IMR-90 (cell line): ENCODE data around the gene EXOG. TPM values are rescaled to one million over a fixed set of nuclear protein-coding genes. Genes with fewer than 3 reads are reported as not detected.

ENCODE experiments used
- ATAC-seq: fragments of 200-7000 bp; cut with Tn5 transposase; 2 replicates; pipeline ENCODE4 v1.9.1; 2020; ENCODE audit warnings: low read depth, mild to moderate bottlenecking, moderate library complexity
- BruUV-seq: library from RNA; stranded (reverse); fragments of 400-500 nt; replicated peaks from 2 replicates; lab custom pipeline; 2021; lab: Mats Ljungman, UMichigan
- CTCF ChIA-PET: fragments of 300-600 bp; formaldehyde crosslinking; extraction: SDS; loops from one replicate; lab custom pipeline; 2021; ENCODE audit warnings: antibody characterized with exemption; lab: Yijun Ruan, JAX
- POLR2A ChIA-PET: fragments of 300-600 bp; sonication (Branson Sonifier 250); formaldehyde crosslinking; loops from one replicate; lab custom pipeline; 2022; ENCODE audit warnings: antibody characterized with exemption; ENCODE audit not compliant: unreplicated experiment; lab: Charles Lee
- DNase-seq: peaks from one replicate; pipeline ENCODE4 v3.0.0; 2013
- H2AFZ ChIP-seq: replicated peaks from 2 replicates; pipeline ENCODE3; 2013; ENCODE audit warnings: low read length, mild to moderate bottlenecking; ENCODE audit not compliant: poor library complexity
- H2AK5ac ChIP-seq: 2 replicates; pipeline ENCODE4 v1.6.1; 2013; ENCODE audit warnings: low read depth, low read length, inconsistent platforms
- H2AK9ac ChIP-seq: replicated peaks from 2 replicates; pipeline ENCODE3; 2013; ENCODE audit warnings: mild to moderate bottlenecking, low read depth, low read length, moderate library complexity; ENCODE audit not compliant: poor library complexity
- H2BK120ac ChIP-seq: 2 replicates; pipeline ENCODE4 v1.6.1; 2013; ENCODE audit warnings: low read depth, low read length, inconsistent platforms
- H2BK15ac ChIP-seq: 3 replicates; pipeline ENCODE4 v1.6.1; 2013; ENCODE audit warnings: low read depth, low read length, inconsistent platforms
- H2BK20ac ChIP-seq: 2 replicates; pipeline ENCODE4 v1.6.1; 2013; ENCODE audit warnings: low read depth, mild to moderate bottlenecking, inconsistent platforms, low read length, moderate library complexity
- H2BK5ac ChIP-seq: 2 replicates; pipeline ENCODE4 v1.6.1; 2013; ENCODE audit warnings: mild to moderate bottlenecking, low read depth, low read length, inconsistent platforms; ENCODE audit not compliant: poor library complexity, severe bottlenecking
- H3K14ac ChIP-seq: replicated peaks from 2 replicates; pipeline ENCODE4 v1.6.1; 2013; ENCODE audit warnings: low read depth, low read length, inconsistent platforms
- H3K18ac ChIP-seq: 2 replicates; pipeline ENCODE4 v1.6.1; 2013; ENCODE audit warnings: low read depth, low read length, control low read depth
- H3K23ac ChIP-seq: 2 replicates; pipeline ENCODE4 v1.6.1; 2013; ENCODE audit warnings: low read depth, low read length, inconsistent platforms
- H3K27ac ChIP-seq: 2 replicates; pipeline ENCODE4 v1.5.1; 2013; ENCODE audit warnings: mild to moderate bottlenecking, control low read depth, low read length; ENCODE audit not compliant: insufficient read depth
- H3K27me3 ChIP-seq: 2 replicates; pipeline ENCODE4 v1.6.1; 2013; ENCODE audit warnings: low read length; ENCODE audit not compliant: control insufficient read depth, insufficient read depth
- H3K36me3 ChIP-seq: 2 replicates; pipeline ENCODE4 v1.6.1; 2013; ENCODE audit warnings: low read length, mixed read lengths; ENCODE audit not compliant: control insufficient read depth, insufficient read depth
- H3K4ac ChIP-seq: 2 replicates; pipeline ENCODE4 v1.6.1; 2013; ENCODE audit warnings: low read depth, low read length, inconsistent platforms
- H3K4me1 ChIP-seq: 2 replicates; pipeline ENCODE4 v1.6.1; 2013; ENCODE audit warnings: low read length, mixed read lengths; ENCODE audit not compliant: control insufficient read depth, insufficient read depth
- H3K4me2 ChIP-seq: 2 replicates; pipeline ENCODE4 v1.6.1; 2013; ENCODE audit warnings: low read depth, mild to moderate bottlenecking, control low read depth, low read length, moderate library complexity
- H3K4me3 ChIP-seq: 2 replicates; pipeline ENCODE4 v1.5.1; 2013; ENCODE audit warnings: low read depth, mild to moderate bottlenecking, control low read depth, low read length, moderate library complexity; ENCODE audit not compliant: insufficient read depth
- H3K56ac ChIP-seq: 2 replicates; pipeline ENCODE4 v1.6.1; 2013; ENCODE audit warnings: low read length, inconsistent platforms; ENCODE audit not compliant: insufficient read depth; ENCODE audit errors: extremely low read depth
- H3K79me1 ChIP-seq, 2 experiments: 2 replicates each; pipeline ENCODE4 v1.6.1; 2013; ENCODE audit warnings: low read length in 2 of 2, inconsistent platforms in 1 of 2, low read depth in 1 of 2
- H3K9ac ChIP-seq: 2 replicates; pipeline ENCODE4 v1.6.1; 2013; ENCODE audit warnings: low read depth, low read length, control low read depth
- H3K9me1 ChIP-seq: 2 replicates; pipeline ENCODE4 v1.6.1; 2013; ENCODE audit warnings: low read length, inconsistent platforms; ENCODE audit not compliant: insufficient read depth
- H3K9me3 ChIP-seq: 2 replicates; pipeline ENCODE4 v1.6.1; 2013; ENCODE audit warnings: low read length; ENCODE audit not compliant: control insufficient read depth, insufficient read depth
- H4K20me1 ChIP-seq: 2 replicates; pipeline ENCODE4 v1.6.1; 2013; ENCODE audit warnings: low read length, inconsistent platforms; ENCODE audit not compliant: insufficient read depth
- H4K5ac ChIP-seq: 2 replicates; pipeline ENCODE4 v1.6.1; 2013; ENCODE audit warnings: mild to moderate bottlenecking, low read depth, low read length, control low read depth
- H4K8ac ChIP-seq, 2 experiments: 2 replicates each; pipeline ENCODE4 v1.6.1; 2013; ENCODE audit warnings: low read depth in 2 of 2, low read length in 2 of 2, control low read depth in 1 of 2, inconsistent platforms in 1 of 2
- H4K91ac ChIP-seq: 2 replicates; pipeline ENCODE4 v1.6.1; 2013; ENCODE audit warnings: low read depth, low read length, inconsistent platforms; ENCODE audit not compliant: insufficient read depth
- BHLHE40 ChIP-seq: fragments of 150-350 bp; IDR thresholded peaks from 2 replicates; pipeline ENCODE4 v1.6.1; 2016; ENCODE audit warnings: mild to moderate bottlenecking, low read depth, low read length
- CEBPB ChIP-seq: IDR thresholded peaks from 2 replicates; pipeline ENCODE4 v1.6.1; 2012; ENCODE audit warnings: low read depth, low read length, improper control_type of control experiment
- ELK1 ChIP-seq: fragments of 150-350 bp; IDR thresholded peaks from 2 replicates; pipeline ENCODE4 v1.6.1; 2016; ENCODE audit warnings: low read depth, mild to moderate bottlenecking, low read length, moderate library complexity, borderline replicate concordance
- FOS ChIP-seq: fragments of 150-350 bp; IDR thresholded peaks from 2 replicates; pipeline ENCODE4 v1.6.1; 2016; ENCODE audit warnings: low read depth, low read length
- MAFK ChIP-seq: IDR thresholded peaks from 2 replicates; pipeline ENCODE4 v1.6.1; 2012; ENCODE audit warnings: low read depth, low read length, improper control_type of control experiment
- MAZ ChIP-seq: IDR thresholded peaks from 2 replicates; pipeline ENCODE4 v1.6.1; 2012; ENCODE audit warnings: low read depth, mild to moderate bottlenecking, low read length, improper control_type of control experiment, moderate library complexity, borderline replicate concordance
- MXI1 ChIP-seq: IDR thresholded peaks from 2 replicates; pipeline ENCODE4 v1.6.1; 2012; ENCODE audit warnings: low read depth, mild to moderate bottlenecking, low read length, moderate library complexity, borderline replicate concordance
- NFE2L2 ChIP-seq: fragments of 150-350 bp; IDR thresholded peaks from 2 replicates; pipeline ENCODE4 v1.6.1; 2016; ENCODE audit warnings: low read depth, mild to moderate bottlenecking, low read length
- POLR2A ChIP-seq: IDR thresholded peaks from 2 replicates; pipeline ENCODE4 v1.6.1; 2012; ENCODE audit warnings: mild to moderate bottlenecking, low read depth, low read length
- RAD21 ChIP-seq: IDR thresholded peaks from 2 replicates; pipeline ENCODE4 v1.6.1; 2012; ENCODE audit warnings: low read length, improper control_type of control experiment
- SMC3 ChIP-seq: fragments of 150-350 bp; IDR thresholded peaks from 2 replicates; pipeline ENCODE4 v1.6.1; 2016; ENCODE audit warnings: low read depth, mild to moderate bottlenecking, antibody characterized with exemption, low read length, moderate library complexity
- USF2 ChIP-seq: fragments of 150-350 bp; IDR thresholded peaks from 2 replicates; pipeline ENCODE4 v1.6.1; 2017; ENCODE audit warnings: mild to moderate bottlenecking, antibody characterized with exemption, low read length, low read depth
- WGBS, 2 experiments: methylation state at CpG; one replicate each; pipeline versions ENCODE4 v1.1.5 to v1.1.7; 2013; ENCODE audit warnings: missing lambda C conversion rate in 2 of 2; ENCODE audit not compliant: insufficient read length in 1 of 2; ENCODE audit errors: extremely low coverage in 2 of 2; 5-methylcytosine and 5-hydroxymethylcytosine counted together
- dilution Hi-C: fragments of 300-500 bp; cut with HindIII; formaldehyde crosslinking; loops from one replicate; pipeline ENCODE4 v1.14.3; 2018; ENCODE audit warnings: low sequenced_read_pairs; ENCODE audit not compliant: unreplicated experiment
- in situ Hi-C: fragments of 300-500 bp; cut with MboI; formaldehyde crosslinking; loops from 3 replicates; pipeline ENCODE4 v1.14.3; 2019; ENCODE audit warnings: low sequenced_read_pairs, inconsistent platforms, mixed read lengths
- intact Hi-C: fragments of 100-400 bp; cut with micrococcal nuclease; formaldehyde crosslinking; loops from 2 replicates; pipeline ENCODE4 v1.10.0; 2022
- polyA plus RNA-seq, 3 experiments: library from polyadenylated mRNA; depleted of rRNA; stranded (reverse); fragments of >200 nt; gene quantifications; 2 replicates each; pipeline ENCODE4 v1.2.3, GENCODE V29; 2012; ENCODE audit warnings: low replicate concordance in 1 of 3
- total RNA-seq: library from RNA; depleted of rRNA; stranded (reverse); fragments of >200 nt; gene quantifications from 2 replicates; pipeline ENCODE4 v1.2.3, GENCODE V29; 2012
- TF ChIP-seq, protein P1 (sequence below): conservative IDR thresholded peaks from 2 replicates; pipeline ENCODE4 v1.5.1; 2012; ENCODE audit warnings: mild to moderate bottlenecking, low read depth, low read length, improper control_type of control experiment

The EXOG gene
- total and polyA plus RNA-seq, 2 of the 4 experiments (the other 2 are of a cell fraction) = 10.2 to 15.0 TPM

DNA sequence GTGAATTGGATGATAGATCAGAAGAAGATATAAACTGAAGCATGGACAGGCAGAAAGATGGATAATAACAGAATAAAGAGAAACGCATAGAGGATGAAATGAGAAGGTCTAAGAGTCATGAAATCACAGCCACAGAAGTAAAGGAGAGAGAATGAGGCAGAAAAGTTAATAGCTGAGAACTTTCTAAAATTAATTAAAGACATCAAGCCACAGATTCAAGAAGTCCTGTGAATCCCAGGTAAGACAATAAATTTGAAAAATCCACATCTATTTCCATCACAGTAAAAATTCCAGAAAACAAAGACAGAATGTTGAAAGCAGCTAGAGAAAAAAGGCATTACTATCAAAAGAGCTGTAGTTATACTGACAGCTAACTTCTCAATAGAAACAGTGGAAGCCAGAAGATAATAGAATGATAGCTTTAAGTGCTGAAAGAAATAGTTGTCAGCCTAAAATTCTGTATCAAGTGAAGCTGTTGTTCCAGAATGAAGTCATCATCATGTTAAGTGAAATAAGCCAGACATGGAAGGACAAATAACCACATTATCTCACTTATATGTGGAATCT, 30.5 kb upstream of the EXOG start:
- no peaks in the 10 kb centered on the region for H3K27me3 ChIP-seq
- no peak overlapping the region for H4K8ac ChIP-seq
- TF ChIP-seq SMC3 (no peak), FOS (no peak), NFE2L2 (no peak), POLR2A (no peak), USF2 (no peak), RAD21 (no peak), MAZ (no peak), MXI1 (no peak), MAFK (no peak), CEBPB (no peak), ELK1 (no peak), BHLHE40 (no peak)
- TF ChIP-seq, protein P1, sequence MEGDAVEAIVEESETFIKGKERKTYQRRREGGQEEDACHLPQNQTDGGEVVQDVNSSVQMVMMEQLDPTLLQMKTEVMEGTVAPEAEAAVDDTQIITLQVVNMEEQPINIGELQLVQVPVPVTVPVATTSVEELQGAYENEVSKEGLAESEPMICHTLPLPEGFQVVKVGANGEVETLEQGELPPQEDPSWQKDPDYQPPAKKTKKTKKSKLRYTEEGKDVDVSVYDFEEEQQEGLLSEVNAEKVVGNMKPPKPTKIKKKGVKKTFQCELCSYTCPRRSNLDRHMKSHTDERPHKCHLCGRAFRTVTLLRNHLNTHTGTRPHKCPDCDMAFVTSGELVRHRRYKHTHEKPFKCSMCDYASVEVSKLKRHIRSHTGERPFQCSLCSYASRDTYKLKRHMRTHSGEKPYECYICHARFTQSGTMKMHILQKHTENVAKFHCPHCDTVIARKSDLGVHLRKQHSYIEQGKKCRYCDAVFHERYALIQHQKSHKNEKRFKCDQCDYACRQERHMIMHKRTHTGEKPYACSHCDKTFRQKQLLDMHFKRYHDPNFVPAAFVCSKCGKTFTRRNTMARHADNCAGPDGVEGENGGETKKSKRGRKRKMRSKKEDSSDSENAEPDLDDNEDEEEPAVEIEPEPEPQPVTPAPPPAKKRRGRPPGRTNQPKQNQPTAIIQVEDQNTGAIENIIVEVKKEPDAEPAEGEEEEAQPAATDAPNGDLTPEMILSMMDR = no peak
- H3K23ac ChIP-seq = no peak overlapping the region
- no peak overlapping the region for H3K27ac ChIP-seq
- no peak overlapping the region for H3K18ac ChIP-seq
- no peak overlapping the region for H3K4me3 ChIP-seq
- H2BK5ac ChIP-seq = no peak overlapping the region
- H2AK9ac ChIP-seq = no peak overlapping the region
- H3K4me1 ChIP-seq = no peaks in the 10 kb centered on the region; the same call in 1 of the 2 replicates
- no peaks in the 10 kb centered on the region for H3K36me3 ChIP-seq
- no peak overlapping the region for H2BK120ac ChIP-seq
- no CpG with 5 or more reads among the region's 1 CpG for WGBS, 2 experiments
- H3K79me1 ChIP-seq = peaks cover 4 to 6% of the 10 kb centered on the region in 2 experiments; a peak in 2 of 4 replicates
- ChIA-PET CTCF (interaction anchor here (0.5 to 0.9 kb wide), 2 partner anchors 15 to 41 kb away, joined by 3 to 4 read pairs; no protein-coding TSS in a partner anchor), POLR2A (interaction anchor here (1.2 kb wide), 1 partner anchor 11 kb away, joined by 4 read pairs; no protein-coding TSS in a partner anchor)
- no peaks in the 10 kb centered on the region; the same call in 1 of the 2 replicates for H3K9me1 ChIP-seq
- DNase-seq (no peak), ATAC-seq (no peak)
- H3K14ac ChIP-seq = no peak overlapping the region
- H2AFZ ChIP-seq = no peak overlapping the region
- no peak overlapping the region for H3K9ac ChIP-seq
- H3K4ac ChIP-seq = no peak overlapping the region
- peaks cover 6% of the 10 kb centered on the region for H3K9me3 ChIP-seq
- no TSS peak for BruUV-seq
- no peak overlapping the region for H2BK15ac ChIP-seq
- in situ Hi-C loops = no loop called here
- dilution Hi-C loops = no loop called here
- no peak overlapping the region for H4K91ac ChIP-seq
- no peaks in the 10 kb centered on the region for H4K20me1 ChIP-seq
- H2BK20ac ChIP-seq = no peak overlapping the region
- no peak overlapping the region for H3K56ac ChIP-seq
- no peak overlapping the region for H4K5ac ChIP-seq
- H2AK5ac ChIP-seq = no peak overlapping the region
- intact Hi-C loops = no loop called here
- H3K4me2 ChIP-seq = no peak overlapping the region
